Endothelial cell of umbilical vein (primary cell): Measurements from ENCODE around the gene PPP1R9B. TPM values are rescaled to one million over a fixed set of nuclear protein-coding genes. Genes with fewer than 3 reads are reported as not detected.

Source experiments
- BruUV-seq: library from RNA; stranded (reverse); fragments of 400-500 nt; replicated peaks from 2 replicates; lab custom pipeline; 2021; lab: Mats Ljungman, UMichigan
- CTCF ChIA-PET: fragments of 300-600, 350-600 bp; sonication (Branson Sonifier 250); formaldehyde crosslinking; loops from one replicate; lab custom pipeline; 2021; ENCODE audit warnings: antibody characterized with exemption, inconsistent platforms; lab: Charles Lee
- POLR2A ChIA-PET: fragments of 300-600, 350-600 bp; sonication (Branson Sonifier 250); formaldehyde crosslinking; loops from one replicate; lab custom pipeline; 2021; ENCODE audit warnings: antibody characterized with exemption, inconsistent platforms; lab: Charles Lee
- DNase-seq: peaks from one replicate; pipeline ENCODE4 v3.0.0-alpha.2; 2011; ENCODE audit warnings: low read depth, low spot score
- FAIRE-seq: peaks from 2 replicates; lab custom pipeline; 2011; peaks lifted over from hg19 to GRCh38; lab: Jason Lieb, UNC
- H2AFZ ChIP-seq: 2 replicates; pipeline ENCODE4 v1.6.0; 2012; ENCODE audit warnings: low read depth, low read length, control low read depth, inconsistent platforms
- H3K27ac ChIP-seq: 2 replicates; pipeline ENCODE4 v1.5.1; 2011; ENCODE audit warnings: low read depth, mild to moderate bottlenecking, control low read depth, low read length, moderate library complexity; ENCODE audit not compliant: insufficient read depth
- H3K27me3 ChIP-seq, 2 experiments: 2 replicates each; pipeline versions ENCODE4 v1.6.0 to v1.6.1; 2011; ENCODE audit warnings: low read length in 2 of 2, mixed read lengths in 1 of 2; ENCODE audit not compliant: control insufficient read depth in 2 of 2, insufficient read depth in 2 of 2
- H3K36me3 ChIP-seq, 2 experiments: 2 replicates in 1 of 2; 3 replicates in 1 of 2; pipeline ENCODE4 v1.5.1; 2011; ENCODE audit warnings: low read length in 2 of 2, mild to moderate bottlenecking in 1 of 2, moderate library complexity in 1 of 2; ENCODE audit not compliant: control insufficient read depth in 2 of 2, insufficient read depth in 2 of 2; ENCODE audit errors: extremely low read depth in 1 of 2
- H3K4me1 ChIP-seq: 3 replicates; pipeline ENCODE4 v1.5.1; 2011; ENCODE audit warnings: mild to moderate bottlenecking, low read length; ENCODE audit not compliant: control insufficient read depth, insufficient read depth; ENCODE audit errors: extremely low read depth
- H3K4me2 ChIP-seq: 2 replicates; pipeline ENCODE4 v1.6.1; 2011; ENCODE audit warnings: low read length, control low read depth, mixed read lengths; ENCODE audit not compliant: insufficient read depth
- H3K4me3 ChIP-seq, 3 experiments: fragments of 200-600 bp in 1 of 3; sonication (generic), shearing (Covaris generic) in 1 of 3; replicated peaks in 1 of 3; 2 replicates each; pipeline ENCODE4 v1.5.1; 2011 to 2016; ENCODE audit warnings: control low read depth in 3 of 3, low read length in 3 of 3, mild to moderate bottlenecking in 2 of 3, inconsistent platforms in 1 of 3, low read depth in 1 of 3, moderate library complexity in 1 of 3; ENCODE audit not compliant: insufficient read depth in 1 of 3
- H3K79me2 ChIP-seq: 2 replicates; pipeline ENCODE4 v1.6.0; 2012; ENCODE audit warnings: low read length, inconsistent platforms; ENCODE audit not compliant: control insufficient read depth, insufficient read depth
- H3K9ac ChIP-seq: replicated peaks from 2 replicates; pipeline ENCODE3; 2011; ENCODE audit warnings: low read length, control low read depth; ENCODE audit not compliant: insufficient read depth; ENCODE audit errors: extremely low read depth
- H3K9me1 ChIP-seq: replicated peaks from 3 replicates; pipeline ENCODE4 v1.6.0; 2011; ENCODE audit warnings: mild to moderate bottlenecking, low read length; ENCODE audit not compliant: control insufficient read depth, insufficient read depth; ENCODE audit errors: extremely low read depth
- H3K9me3 ChIP-seq: replicated peaks from 2 replicates; pipeline ENCODE4 v1.5.1; 2012; ENCODE audit warnings: low read length, inconsistent platforms; ENCODE audit not compliant: control insufficient read depth, insufficient read depth
- H4K20me1 ChIP-seq: replicated peaks from 2 replicates; pipeline ENCODE3; 2011; ENCODE audit warnings: mild to moderate bottlenecking, low read length; ENCODE audit not compliant: control insufficient read depth, insufficient read depth; ENCODE audit errors: extremely low read depth
- EZH2 ChIP-seq: IDR thresholded peaks from 2 replicates; pipeline ENCODE4 v1.6.1; 2012; ENCODE audit warnings: borderline replicate concordance, low read depth, mild to moderate bottlenecking, moderate library complexity, low read length, inconsistent platforms; ENCODE audit not compliant: severe bottlenecking
- GATA2 ChIP-seq: IDR thresholded peaks from 2 replicates; pipeline ENCODE4 v1.7.0; 2011; ENCODE audit warnings: low read depth, mild to moderate bottlenecking, moderate library complexity, mixed read lengths, low read length; ENCODE audit not compliant: insufficient read length, insufficient read depth
- JUN ChIP-seq: IDR thresholded peaks from 2 replicates; pipeline ENCODE4 v1.6.1; 2011; ENCODE audit warnings: borderline replicate concordance, low read depth; ENCODE audit not compliant: insufficient read length, insufficient read depth
- MYC ChIP-seq: IDR thresholded peaks from one replicate; pipeline ENCODE4 v1.6.1; 2011; ENCODE audit warnings: mild to moderate bottlenecking, low read depth, low read length
- POLR2A ChIP-seq: IDR thresholded peaks from 2 replicates; pipeline ENCODE4 v1.6.1; 2012; ENCODE audit warnings: low read depth, mild to moderate bottlenecking, control low read depth, low read length
- POLR2AphosphoS5 ChIP-seq: IDR thresholded peaks from 2 replicates; pipeline ENCODE4 v1.6.1; 2012; ENCODE audit warnings: low read depth, mild to moderate bottlenecking, control low read depth, low read length, moderate library complexity; ENCODE audit not compliant: insufficient read depth
- dilution Hi-C: fragments of 300-500 bp; cut with MboI; formaldehyde crosslinking; loops from one replicate; pipeline ENCODE4 v1.15.0; 2019; ENCODE audit warnings: low sequenced_read_pairs; ENCODE audit not compliant: extremely low pct_ligation_motif_present
- intact Hi-C: fragments of 100-400 bp; cut with micrococcal nuclease; formaldehyde crosslinking; loops from one replicate; pipeline ENCODE4 v1.10.0; 2022
- polyA plus RNA-seq, 4 experiments: library from polyadenylated mRNA; depleted of rRNA in 3 of 4; stranded (reverse) in 3 of 4; unstranded in 1 of 4; fragments of >200 nt; gene quantifications; 2 replicates each; pipeline versions ENCODE4 v1.2.1 to v1.2.3, GENCODE V29; 2011 to 2012; ENCODE audit warnings: missing spikeins in 1 of 4
- total RNA-seq: library from RNA; stranded (reverse); gene quantifications from 2 replicates; pipeline ENCODE4 v1.2.3, GENCODE V29; 2021
- TF ChIP-seq, protein P1 (sequence below): IDR thresholded peaks from 2 replicates; pipeline ENCODE4 v1.6.1; 2011; ENCODE audit not compliant: insufficient read depth, insufficient read length
- TF ChIP-seq, protein P2 (sequence below), 2 donors: IDR thresholded peaks; 1 replicate in 1 of 2; 2 replicates in 1 of 2; pipeline ENCODE4 v1.5.1; 2011; ENCODE audit warnings: low read length in 2 of 2, mild to moderate bottlenecking in 2 of 2, moderate library complexity in 2 of 2, control low read depth in 1 of 2, inconsistent platforms in 1 of 2, low read depth in 1 of 2; ENCODE audit not compliant: insufficient read depth in 1 of 2; ENCODE audit errors: extremely low read depth in 1 of 2

Gene PPP1R9B
- total and polyA plus RNA-seq, 2 donors (not counting 3 experiments of a cell fraction or from before 2014, with no cell fraction given) = 20.1 to 60.2 TPM

DNA sequence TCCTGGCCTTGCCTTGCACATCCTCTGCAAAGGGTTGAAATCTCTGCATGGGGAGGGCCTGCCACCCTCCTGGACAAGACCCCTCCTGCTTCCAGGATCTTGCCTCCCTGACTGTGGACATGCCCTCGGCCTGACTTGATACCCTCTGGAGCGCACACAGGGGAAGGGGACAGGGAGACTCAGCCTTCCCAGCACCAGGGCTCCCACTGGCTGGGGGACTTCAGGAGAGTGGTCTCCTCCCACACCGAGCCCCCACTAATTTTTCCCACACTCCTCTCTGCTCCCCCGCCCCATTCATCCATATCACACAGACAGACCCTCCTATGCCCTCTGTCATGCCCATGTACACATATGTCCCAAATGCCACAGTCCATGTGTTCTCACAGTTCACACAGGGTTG, 29.6 kb upstream of the PPP1R9B start:
- intact Hi-C loops = no loop called here
- H3K9ac ChIP-seq = no peak overlapping the region

More for the DNA sequence above, 29.6 kb upstream of the PPP1R9B start:
- no TSS peak for BruUV-seq
- dilution Hi-C loops = no loop called here
- Histone ChIP-seq H3K36me3 (no peaks in the 10 kb centered on the region), H3K27ac (no peak overlapping the region), H3K9me3 (no peaks in the 10 kb centered on the region), H3K4me2 (no peak overlapping the region), H3K9me1 (no peaks in the 10 kb centered on the region), H4K20me1 (no peaks in the 10 kb centered on the region), H3K4me1 (peaks cover 12% of the 10 kb centered on the region), H3K27me3 (no peaks in the 10 kb centered on the region), H3K4me3 (no peak overlapping the region), H3K79me2 (no peaks in the 10 kb centered on the region), H2AFZ (no peak overlapping the region)
- DNase-seq = no peak
- no peak for FAIRE-seq
- ChIA-PET POLR2A (no interaction called here), CTCF (interaction anchor here (1.4 to 1.6 kb wide), 2 partner anchors 11 to 20 kb away, joined by 4 read pairs; no protein-coding TSS in a partner anchor)
- TF ChIP-seq, protein P1, sequence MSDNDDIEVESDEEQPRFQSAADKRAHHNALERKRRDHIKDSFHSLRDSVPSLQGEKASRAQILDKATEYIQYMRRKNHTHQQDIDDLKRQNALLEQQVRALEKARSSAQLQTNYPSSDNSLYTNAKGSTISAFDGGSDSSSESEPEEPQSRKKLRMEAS = no peak
- TF ChIP-seq POLR2AphosphoS5 (no peak), POLR2A (no peak), EZH2 (no peak), GATA2 (no peak), JUN (no peak), MYC (no peak)
- TF ChIP-seq, protein P2, sequence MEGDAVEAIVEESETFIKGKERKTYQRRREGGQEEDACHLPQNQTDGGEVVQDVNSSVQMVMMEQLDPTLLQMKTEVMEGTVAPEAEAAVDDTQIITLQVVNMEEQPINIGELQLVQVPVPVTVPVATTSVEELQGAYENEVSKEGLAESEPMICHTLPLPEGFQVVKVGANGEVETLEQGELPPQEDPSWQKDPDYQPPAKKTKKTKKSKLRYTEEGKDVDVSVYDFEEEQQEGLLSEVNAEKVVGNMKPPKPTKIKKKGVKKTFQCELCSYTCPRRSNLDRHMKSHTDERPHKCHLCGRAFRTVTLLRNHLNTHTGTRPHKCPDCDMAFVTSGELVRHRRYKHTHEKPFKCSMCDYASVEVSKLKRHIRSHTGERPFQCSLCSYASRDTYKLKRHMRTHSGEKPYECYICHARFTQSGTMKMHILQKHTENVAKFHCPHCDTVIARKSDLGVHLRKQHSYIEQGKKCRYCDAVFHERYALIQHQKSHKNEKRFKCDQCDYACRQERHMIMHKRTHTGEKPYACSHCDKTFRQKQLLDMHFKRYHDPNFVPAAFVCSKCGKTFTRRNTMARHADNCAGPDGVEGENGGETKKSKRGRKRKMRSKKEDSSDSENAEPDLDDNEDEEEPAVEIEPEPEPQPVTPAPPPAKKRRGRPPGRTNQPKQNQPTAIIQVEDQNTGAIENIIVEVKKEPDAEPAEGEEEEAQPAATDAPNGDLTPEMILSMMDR (IDR thresholded peaks at IDR 0.05; ENCODE audit: extremely low read depth in 1 of 2, insufficient read depth in 1 of 2, low read depth in 1 of 2, low read length in 2 of 2) = no peak
